NCI-H345 treated with DMSO at 0.1 percent for 48 hours (cell line): ENCODE results near the gene HPCAL1.

ENCODE experiments used
- DNase-seq: peaks from one replicate; lab custom pipeline; 2025; ENCODE audit not compliant: unreplicated experiment; lab: John Stamatoyannopoulos, UW

HPCAL1 gene

DNA sequence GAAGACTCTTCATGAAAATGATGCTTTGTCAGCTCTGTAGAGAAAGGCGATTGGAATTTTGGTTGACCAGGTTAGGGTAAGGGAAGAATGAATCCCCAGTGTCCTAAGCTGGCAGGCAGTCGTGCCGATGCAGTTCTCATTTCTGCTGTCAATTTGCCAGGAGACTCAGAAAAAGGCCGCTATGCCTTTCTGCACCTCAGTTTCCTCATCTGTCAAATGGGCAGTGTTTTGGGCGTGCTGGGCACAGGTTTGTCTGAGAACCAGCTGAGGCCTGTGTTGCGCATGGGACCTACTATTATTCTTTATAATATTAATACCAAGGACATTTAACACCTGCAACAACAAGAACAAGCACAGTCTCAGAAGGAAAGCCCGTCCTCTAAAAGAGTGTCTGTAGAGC is 50.3 kb downstream of the HPCAL1 start:
- DNase-seq, result no peak

- no peak for DNase-seq
Observed at GRCh38 chr2:10353931-10354330, 51.2 kb downstream of the HPCAL1 start.

- DNase-seq, result no peak
Observed at GRCh38 chr2:10354399-10354798, 51.7 kb downstream of the HPCAL1 start.

DNA sequence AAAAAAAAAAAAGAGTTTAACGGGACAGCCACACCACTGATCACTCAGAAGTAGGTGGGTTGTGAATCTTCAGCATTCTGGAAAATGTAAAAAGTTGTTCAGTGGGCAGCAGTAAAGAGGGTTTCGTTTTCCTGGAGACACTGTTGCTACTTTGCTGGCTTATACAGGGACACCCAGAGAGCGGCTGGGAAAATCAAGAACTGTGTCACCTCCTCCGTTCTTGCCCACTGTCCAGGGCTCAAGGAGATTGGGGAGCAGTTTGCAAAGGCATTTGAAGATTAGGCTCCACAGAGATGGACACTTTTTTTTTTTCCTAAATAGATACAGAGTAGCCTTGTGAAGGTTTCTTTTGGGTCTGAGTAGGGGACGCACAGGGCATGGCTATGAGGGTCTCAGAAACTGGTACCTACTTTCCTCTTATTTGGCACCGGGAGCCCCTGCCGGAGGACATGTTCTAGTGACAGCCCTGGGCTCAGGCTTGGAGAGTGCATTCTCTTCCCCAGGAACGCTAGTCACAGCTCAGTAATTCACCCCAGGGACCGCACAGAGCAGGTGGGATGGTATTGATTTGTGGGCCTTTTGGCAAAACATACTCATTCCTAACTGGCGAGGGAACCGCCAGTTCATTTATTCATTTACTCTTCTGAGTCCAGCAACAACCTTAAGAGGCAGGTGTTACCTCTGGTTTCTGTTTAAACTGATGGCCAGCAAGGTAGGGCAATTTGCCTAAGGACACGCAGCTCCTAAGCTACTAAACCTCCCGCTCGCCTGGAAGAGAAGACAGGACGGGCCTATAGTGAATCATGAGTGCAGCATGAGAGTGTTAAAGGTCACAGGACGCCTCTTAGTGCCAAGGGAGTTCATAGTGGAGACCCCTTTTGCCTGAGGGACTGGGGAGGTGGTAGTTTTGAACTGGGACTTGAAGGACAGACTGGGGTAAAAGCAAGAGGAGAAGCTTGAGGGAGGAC is 53.1 kb downstream of the HPCAL1 start:
- DNase-seq, result peak; percentile 97

DNA sequence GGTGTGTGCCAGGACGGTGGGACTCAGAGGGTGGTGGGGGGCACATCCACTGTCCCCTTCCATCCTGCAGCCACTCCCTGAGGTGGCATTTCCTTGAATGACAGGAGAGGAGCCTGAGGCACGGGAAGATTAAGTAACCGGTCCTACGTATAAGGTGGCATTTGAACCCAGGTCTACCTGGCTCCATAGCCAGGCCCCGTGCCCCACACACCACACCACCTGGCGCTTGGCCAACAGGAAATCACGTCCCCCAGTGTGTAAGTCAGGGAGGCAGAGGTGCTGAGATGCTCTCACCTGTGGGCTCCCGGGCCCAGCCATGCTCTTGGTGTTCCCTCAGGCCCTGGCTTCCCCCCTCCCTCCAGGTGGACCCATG is 53.7 kb downstream of the HPCAL1 start:
- peak; percentile 39 for DNase-seq

GRCh38 chr2:10357193-10358169 is 54.8 kb downstream of the HPCAL1 start:
- no peak for DNase-seq

- no peak for DNase-seq
Observed at GRCh38 chr2:10359246-10359645, 56.5 kb downstream of the HPCAL1 start.

- DNase-seq, result no peak
Observed at GRCh38 chr2:10359731-10360329, 57.1 kb downstream of the HPCAL1 start.

- no peak for DNase-seq
Observed at GRCh38 chr2:10360460-10360849, 57.8 kb downstream of the HPCAL1 start.

DNA sequence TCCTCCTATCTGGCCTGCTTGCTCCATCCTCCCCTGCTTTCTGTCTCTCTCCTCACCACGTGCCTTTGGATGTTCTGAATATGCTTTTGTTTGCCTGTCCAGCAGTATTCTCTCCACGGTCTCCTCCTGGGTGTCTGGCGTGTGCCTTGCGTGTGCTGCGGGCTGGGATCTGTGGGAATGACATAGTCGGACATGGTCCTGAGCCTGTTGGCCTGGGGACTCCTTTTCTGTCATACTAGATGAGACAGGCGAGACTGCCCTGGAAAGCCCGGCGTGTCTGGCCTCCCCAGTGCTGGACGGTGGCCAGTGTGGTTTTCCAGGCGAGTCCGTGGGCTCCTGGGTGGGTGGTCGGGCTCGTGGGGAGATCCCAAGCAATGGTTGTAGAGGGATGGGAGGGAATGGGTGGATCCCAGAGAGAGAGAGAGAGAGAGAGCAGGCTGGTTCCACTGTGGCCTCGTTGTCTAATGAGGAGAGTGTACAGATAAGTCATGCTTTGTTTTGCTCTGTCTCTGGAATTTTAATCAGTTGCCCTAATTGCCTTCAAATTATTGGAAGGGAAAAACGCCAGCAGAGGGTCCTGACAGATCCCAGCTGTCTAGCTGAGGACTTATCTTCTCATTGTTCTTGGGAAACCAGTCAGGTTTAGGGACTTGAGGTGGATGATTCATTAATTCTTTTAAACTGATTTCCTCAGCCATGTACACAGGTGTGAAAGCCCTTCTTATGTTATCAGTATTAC is 58.3 kb downstream of the HPCAL1 start:
- DNase-seq, result no peak

DNA sequence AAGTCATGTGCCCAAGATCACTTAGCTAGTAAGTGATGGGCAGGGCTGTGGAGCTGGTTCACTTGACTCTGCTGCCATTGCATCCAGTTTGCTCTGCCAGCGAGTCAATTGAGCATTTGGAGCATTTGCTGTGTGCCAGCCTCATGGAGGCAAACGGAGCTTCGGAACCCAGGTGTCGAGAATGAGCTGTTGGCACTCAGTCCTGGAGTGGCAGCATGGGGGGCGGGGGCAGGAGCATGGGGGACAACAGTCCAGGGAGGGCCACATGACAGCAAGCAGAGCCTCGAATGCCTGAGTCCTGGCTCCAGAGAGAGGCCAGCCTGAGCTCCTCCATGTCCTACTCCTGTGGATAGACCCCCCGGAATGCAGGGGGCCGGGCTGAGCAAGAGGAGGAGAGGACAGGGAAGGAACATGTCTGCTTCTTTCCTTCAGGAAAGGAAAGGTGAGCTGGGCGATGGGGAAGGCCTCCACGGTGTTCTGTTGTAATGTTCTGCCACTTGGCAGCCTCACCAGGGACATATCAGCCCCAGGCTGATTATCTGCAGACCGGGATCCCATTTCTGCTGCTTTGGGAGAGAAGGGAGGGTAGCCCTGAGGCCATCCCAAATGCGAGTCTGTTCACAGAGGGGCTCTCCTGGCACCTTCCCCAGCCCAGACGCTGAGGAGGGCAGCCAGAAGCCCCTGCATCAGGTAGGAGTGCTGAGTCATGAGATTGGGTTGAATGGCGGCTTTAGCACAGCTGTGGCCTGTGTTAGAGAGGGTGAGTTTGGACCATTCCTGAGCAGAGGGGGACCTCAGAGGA is 59.6 kb downstream of the HPCAL1 start:
- DNase-seq, result no peak

DNA sequence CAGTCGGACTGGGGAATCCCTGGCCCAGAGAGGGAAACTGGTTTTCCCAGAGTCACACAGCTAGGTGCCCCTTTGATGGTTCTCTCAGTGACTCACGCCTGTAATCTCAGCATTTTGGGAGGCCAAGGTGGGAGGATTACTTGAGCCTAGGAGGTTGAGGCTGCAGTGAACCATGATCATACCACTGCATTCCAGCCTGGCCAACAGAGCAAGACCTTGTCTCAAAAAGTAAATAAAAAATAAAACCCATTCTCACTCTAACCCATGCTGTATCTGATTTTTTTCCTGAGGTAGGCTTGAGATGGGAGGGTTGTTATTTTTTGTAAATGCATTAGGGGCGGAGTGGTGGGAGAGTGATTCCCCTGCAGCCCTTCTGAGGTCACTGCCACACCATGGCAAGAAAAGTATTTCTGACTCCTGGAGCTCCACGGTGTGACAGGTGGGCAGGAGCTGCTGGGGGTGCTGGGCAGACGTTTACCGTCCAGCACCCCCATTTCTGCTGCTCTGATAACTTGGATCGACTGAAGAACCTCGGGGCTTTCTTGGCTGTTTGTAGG is 60.3 kb downstream of the HPCAL1 start:
- no peak for DNase-seq

DNA sequence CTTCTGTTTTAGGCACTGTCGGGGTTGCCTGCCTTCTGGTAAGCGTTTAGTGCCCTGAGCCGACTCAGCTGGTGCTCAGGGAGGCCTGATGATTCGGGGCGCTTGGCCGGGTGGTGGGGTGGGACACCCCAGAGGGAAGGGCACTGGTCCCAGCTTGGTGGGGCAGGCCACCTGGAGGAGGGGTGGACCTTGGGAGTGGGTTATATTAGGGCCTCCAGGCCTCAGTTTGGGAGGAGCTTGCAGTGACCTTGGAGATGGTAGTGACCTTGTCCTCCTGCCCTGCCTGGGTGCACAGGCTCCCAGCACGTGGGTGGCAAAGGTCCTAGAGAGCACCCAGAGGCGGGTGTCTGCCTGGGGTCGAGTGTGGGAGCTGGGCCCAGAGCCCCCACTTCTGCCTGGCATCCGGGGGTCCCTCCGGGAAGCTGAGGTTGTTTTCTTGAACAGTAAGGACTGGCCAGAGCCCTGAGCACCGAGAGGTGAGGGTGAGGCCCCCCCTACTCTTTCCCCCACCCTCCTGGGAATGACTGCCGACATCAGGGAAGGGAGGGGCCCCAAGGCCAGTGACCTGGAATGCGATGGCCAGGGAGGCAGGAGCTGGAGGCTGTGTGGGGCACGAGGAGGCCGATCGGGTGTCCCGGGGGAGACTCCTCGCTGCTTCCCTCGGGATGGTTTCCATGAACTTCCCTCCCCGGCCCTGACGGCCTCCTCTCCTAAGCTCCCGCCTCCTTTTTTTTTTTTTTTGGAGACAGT is 61.3 kb downstream of the HPCAL1 start:
- DNase-seq, result no peak

DNA sequence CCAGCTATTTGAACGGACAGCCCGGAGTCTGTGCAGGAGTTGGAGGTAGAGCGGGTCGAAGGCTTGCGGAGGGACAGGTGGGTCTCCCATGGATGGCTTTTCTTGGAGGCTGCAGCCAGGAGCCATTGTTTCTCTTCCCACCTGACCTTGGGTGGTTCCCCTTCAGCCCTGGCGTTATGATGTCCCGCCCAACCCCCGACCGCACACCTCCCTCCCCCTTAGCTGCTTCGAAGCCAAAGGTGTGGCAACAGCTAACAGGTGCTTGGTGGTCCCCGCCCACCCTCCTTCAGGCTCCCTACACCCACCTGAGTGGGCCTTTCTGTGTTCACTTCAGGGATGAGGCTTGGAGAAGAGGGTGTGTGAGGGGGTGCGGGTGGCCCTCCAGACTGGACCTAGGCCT is 62.7 kb downstream of the HPCAL1 start:
- DNase-seq, result no peak

DNA sequence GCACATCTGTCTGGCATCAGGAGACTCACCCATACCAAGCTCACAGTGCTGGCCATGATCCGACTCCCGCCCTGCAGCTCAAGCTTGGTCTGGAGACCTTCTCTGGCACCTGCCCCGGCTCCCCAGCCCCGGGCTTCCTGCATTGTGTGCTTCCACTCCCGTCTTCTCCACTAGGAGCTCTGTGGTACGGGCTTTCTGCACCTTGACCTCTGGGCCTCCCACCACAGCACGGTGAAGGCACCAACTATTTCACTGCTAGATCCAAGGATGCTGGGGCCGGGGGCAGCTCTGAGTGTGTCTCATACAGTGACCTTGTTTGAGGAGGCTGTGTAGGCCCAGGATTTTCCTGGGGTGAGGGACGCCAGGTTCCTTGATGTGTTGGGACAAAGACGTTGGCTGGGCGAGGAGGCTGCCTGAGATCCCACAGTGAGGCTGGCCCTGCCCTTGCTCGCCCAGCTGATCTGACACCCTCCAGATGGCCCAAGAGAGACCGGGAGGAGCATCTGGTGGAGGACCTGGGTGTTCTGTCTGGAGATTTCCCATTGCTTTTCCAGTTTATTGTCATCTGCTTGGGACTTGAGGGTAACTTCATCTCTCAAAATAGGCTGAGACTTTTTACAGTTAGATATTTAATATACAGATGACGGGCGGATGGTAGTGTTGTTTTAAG is 64.0 kb downstream of the HPCAL1 start:
- DNase-seq, result no peak

DNA sequence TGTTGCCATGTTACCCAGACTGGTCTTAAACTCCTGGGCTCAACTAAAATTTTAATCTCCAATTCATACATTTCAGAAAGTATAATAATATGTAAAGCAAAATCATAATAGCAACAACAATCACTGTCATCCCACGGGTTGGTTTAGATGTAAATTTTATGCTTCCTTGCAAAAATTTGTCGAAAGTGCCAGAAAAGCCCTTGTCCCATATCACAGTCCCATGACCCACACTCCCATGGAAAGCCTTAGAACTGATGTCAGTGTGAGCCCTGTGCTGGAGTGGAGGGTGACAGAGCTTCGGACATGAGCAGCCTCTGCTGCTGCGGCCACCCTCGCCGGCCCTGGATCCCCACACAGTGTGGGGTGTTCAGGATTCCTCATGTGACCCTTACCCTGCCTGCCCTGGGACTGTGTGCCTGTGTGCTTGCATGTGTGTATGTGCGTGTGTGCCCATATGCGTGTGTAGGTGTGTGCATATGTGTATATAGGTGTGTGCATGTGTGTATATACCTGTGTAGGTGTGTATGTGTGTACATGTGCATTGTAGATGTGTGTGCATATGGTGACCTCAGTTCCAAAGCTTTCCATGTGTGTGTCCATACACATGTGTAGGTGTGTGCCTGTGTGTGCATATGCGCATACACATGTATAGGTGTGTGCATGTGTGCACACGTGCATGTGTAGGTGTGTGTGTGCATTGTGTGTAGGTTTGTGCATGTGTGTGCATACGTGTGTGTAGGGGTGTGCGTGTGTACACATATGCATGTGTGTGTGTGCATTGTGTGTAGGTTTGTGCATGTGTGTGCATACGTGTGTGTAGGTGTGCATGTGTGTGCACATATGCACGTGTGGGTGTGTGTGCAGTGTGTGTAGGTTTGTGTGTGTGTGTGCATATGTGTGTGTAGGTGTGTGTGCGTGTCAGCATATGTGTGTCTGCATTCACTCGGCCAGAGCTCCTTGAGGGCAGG is 65.1 kb downstream of the HPCAL1 start:
- DNase-seq, result no peak
